Colonic mucosa (tissue), 4 donors: Measurements from ENCODE around the gene TCTN3. TPM values are rescaled to one million over a fixed set of nuclear protein-coding genes. Genes with fewer than 3 reads are reported as not detected.
A peak's percentile ranks its signal among the peaks of the same experiment; 100 is the strongest.

Source experiments
- DNase-seq: peaks from one replicate; pipeline ENCODE4 v3.0.0-alpha.2; 2020
- H3K27ac ChIP-seq: fragments of 200-600 bp; one replicate; pipeline ENCODE4 v1.8.0; 2021
- H3K27me3 ChIP-seq: fragments of 200-600 bp; one replicate; pipeline ENCODE4 v1.8.0; 2021
- H3K36me3 ChIP-seq: fragments of 200-600 bp; one replicate; pipeline ENCODE4 v1.8.0; 2021
- H3K4me1 ChIP-seq: fragments of 200-600 bp; one replicate; pipeline ENCODE4 v1.8.0; 2021; ENCODE audit warnings: mild to moderate bottlenecking
- H3K4me3 ChIP-seq: fragments of 200-600 bp; one replicate; pipeline ENCODE4 v1.8.0; 2021
- H3K9ac ChIP-seq, 2 donors: one replicate each; pipeline ENCODE4 v1.7.0; 2013; ENCODE audit warnings: control low read depth in 2 of 2, low read depth in 2 of 2, low read length in 2 of 2
- H3K9me3 ChIP-seq: fragments of 200-600 bp; one replicate; pipeline ENCODE4 v1.8.0; 2021
- intact Hi-C: fragments of 100-400 bp; cut with DNase I; formaldehyde crosslinking; loops from one replicate; pipeline ENCODE4 v1.14.1; 2022
- total RNA-seq, 2 donors: library from RNA; stranded (reverse); fragmentation: NEBNext Ultra II Directional in 1 of 2; extraction: Animal tissue kit (Norgen Biotek cat#: 25700) in 1 of 2; gene quantifications; one replicate each; pipeline ENCODE4 v1.2.1, GENCODE V29; 2021
- TF ChIP-seq, protein P1 (sequence below): fragments of 200-600 bp; IDR thresholded peaks from one replicate; pipeline ENCODE4 v1.8.0; 2022; ENCODE audit warnings: antibody characterized with exemption, mild to moderate bottlenecking
- donor health status: healthy.
- donor health status: DM: no; HTN: no; CAD: no.
- donor health status: DM: no; HTN: no; CAD: no.

Gene TCTN3
- total RNA-seq, 2 donors from 2014 or later, result 32.0 to 40.7 TPM

DNA sequence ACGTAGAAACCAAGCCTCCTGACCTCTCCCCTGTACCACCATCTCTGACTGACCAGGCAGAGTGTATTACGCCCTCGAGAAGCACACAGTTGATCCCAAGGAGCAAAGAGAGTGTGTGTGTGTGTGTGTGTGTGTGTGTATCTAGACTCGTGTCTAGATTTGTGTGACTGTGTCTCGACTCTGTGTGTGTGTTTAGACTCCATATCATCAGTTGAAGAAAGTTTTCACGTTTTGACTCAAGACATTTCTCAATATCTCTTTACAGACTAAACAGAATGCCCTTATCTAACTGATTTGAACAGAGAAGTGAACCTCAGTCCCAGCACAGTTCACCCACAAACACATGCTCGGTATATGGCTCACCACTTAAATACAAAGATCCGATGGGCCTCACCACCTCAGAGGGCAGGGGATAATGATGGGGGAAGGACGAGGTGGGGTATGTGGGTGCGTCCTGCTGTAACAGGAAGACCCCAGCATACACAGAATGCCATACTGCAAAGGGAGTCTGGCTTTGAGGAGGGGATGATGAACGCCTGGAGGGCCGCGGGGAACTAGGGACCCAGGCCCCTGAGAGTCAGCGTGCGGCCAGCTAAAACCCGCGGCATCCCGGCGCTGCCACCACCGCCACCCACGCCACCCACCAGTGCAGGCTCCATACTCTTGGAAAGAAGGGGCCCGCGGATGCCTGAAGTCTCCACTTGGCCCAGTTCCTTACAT is 38.0 kb downstream of the TCTN3 start:
- Histone ChIP-seq H3K27me3 (no peaks in the 10 kb centered on the region), H3K27ac (peak overlapping the region; percentile 24), H3K9ac (peak overlapping the region; percentile 68 to 95), H3K4me1 (no peaks in the 10 kb centered on the region), H3K4me3 (peak overlapping the region; percentile 82), H3K9me3 (no peaks in the 10 kb centered on the region), H3K36me3 (peaks cover 11% of the 10 kb centered on the region)
- DNase-seq, result peak; percentile 34
- TF ChIP-seq, protein P1, sequence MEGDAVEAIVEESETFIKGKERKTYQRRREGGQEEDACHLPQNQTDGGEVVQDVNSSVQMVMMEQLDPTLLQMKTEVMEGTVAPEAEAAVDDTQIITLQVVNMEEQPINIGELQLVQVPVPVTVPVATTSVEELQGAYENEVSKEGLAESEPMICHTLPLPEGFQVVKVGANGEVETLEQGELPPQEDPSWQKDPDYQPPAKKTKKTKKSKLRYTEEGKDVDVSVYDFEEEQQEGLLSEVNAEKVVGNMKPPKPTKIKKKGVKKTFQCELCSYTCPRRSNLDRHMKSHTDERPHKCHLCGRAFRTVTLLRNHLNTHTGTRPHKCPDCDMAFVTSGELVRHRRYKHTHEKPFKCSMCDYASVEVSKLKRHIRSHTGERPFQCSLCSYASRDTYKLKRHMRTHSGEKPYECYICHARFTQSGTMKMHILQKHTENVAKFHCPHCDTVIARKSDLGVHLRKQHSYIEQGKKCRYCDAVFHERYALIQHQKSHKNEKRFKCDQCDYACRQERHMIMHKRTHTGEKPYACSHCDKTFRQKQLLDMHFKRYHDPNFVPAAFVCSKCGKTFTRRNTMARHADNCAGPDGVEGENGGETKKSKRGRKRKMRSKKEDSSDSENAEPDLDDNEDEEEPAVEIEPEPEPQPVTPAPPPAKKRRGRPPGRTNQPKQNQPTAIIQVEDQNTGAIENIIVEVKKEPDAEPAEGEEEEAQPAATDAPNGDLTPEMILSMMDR, result no peak
- intact Hi-C loops, result no loop called here

DNA sequence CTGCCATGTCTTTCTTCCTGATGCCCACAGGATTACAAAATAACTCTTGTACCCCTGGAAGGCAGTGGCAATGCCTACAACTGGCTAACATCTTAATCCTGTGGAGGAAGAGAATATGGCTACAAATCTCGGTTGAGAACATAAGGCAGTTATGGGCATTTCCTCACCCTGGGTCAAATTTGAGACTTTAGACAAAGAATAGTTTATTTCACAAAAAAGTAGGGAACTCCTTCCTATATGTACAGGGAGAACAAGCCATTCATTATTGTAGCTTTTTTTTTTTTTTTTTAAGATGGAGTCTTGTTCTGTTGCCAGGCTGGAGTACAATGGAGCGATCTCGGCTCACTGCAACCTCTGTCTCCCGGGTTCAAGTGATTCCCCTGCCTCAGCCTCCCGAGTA is 39.8 kb downstream of the TCTN3 start:
- Histone ChIP-seq H3K27ac (no peak overlapping the region), H3K36me3 (peaks cover 11% of the 10 kb centered on the region), H3K4me1 (no peaks in the 10 kb centered on the region), H3K9me3 (no peaks in the 10 kb centered on the region), H3K4me3 (no peak overlapping the region), H3K27me3 (no peaks in the 10 kb centered on the region), H3K9ac (no peak overlapping the region)
- no peak for DNase-seq
- intact Hi-C loops, result no loop called here
- TF ChIP-seq, protein P1, result no peak

DNA sequence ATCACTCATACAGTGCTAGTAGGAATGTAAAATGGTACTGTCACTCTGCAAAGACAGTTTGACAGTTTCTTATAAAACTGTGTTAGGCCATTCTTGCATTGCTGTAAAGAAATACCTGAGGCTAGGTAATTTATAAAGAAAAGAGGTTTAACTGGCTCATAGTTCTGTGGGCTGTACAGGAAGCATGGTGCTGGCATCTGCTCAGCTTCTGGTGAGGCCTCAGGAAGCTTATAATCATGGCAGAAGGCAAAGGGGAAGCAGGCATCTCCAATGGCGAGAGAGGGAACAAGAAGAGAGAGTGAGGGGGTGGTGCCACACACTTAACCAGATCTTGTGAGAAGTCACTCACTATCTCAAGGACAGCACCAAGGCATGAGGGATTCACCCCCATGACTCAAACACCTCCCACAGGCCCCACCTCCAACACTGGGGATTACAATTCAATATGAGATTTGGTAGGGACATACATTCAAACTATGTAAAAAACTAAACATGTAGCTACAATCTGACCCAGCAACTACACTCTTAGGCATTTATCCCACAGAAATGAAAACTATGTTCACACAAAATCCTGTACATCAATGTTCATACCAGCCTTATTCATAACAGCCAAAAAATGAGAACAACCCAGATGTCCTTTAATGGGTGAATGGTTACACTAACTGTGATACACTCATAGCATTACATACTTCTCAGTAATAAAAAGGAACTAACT is 42.2 kb downstream of the TCTN3 start:
- Histone ChIP-seq H3K9ac (no peak overlapping the region), H3K9me3 (no peaks in the 10 kb centered on the region), H3K27ac (no peak overlapping the region), H3K4me1 (no peaks in the 10 kb centered on the region), H3K27me3 (no peaks in the 10 kb centered on the region), H3K4me3 (no peak overlapping the region), H3K36me3 (peaks cover 11% of the 10 kb centered on the region)
- TF ChIP-seq, protein P1, result no peak
- DNase-seq, result no peak
- intact Hi-C loops, result no loop called here

DNA sequence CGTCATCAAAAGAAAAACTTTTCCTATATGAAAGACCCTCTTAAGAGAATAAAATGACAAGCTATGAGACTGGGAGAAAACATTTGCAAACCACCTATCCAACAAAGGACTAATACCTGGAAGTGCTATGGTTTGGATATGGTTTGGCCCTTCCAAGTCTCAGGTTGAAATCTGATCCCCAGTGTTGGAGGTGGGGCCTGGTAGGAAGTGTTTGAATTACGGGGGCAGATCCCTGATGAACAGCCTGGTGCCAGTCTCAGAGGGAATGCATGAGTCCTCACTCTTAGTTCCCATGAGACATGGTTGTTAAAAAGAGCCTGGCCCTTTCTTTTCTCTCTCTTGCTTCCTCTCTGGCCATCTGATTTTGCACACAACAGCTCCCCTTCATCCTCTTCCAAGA is 43.5 kb downstream of the TCTN3 start:
- no peak overlapping the region for H3K4me3 ChIP-seq
- TF ChIP-seq, protein P1, result no peak
- H3K9ac ChIP-seq, result no peak overlapping the region
- H3K27me3 ChIP-seq, result no peaks in the 10 kb centered on the region
- DNase-seq, result no peak
- no peak overlapping the region for H3K27ac ChIP-seq
- peaks cover 3% of the 10 kb centered on the region for H3K4me1 ChIP-seq
- H3K36me3 ChIP-seq, result peaks cover 11% of the 10 kb centered on the region
- no peaks in the 10 kb centered on the region for H3K9me3 ChIP-seq
- intact Hi-C loops, result no loop called here

DNA sequence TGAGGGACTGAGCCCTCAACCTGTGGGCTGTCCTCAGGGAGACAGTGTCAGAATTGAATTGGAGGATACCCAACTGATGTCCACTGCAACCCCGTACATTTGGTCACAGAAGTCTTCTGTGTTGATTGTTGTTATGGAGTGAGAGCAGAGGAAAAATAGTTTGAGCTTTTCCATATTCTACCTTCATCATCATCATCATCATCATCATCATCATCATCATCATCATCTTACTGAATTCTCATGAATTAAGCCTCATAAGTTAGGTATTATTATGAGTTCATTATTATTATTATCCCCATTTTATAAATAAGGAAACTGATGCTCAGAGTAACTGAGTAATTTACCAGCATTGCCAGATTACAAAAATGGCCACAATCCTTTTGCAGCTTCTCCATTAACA is 45.6 kb downstream of the TCTN3 start:
- H3K27me3 ChIP-seq, result no peaks in the 10 kb centered on the region
- H3K27ac ChIP-seq, result no peak overlapping the region
- H3K4me3 ChIP-seq, result no peak overlapping the region
- H3K9me3 ChIP-seq, result no peaks in the 10 kb centered on the region
- no peak overlapping the region for H3K9ac ChIP-seq
- peaks cover 3% of the 10 kb centered on the region for H3K4me1 ChIP-seq
- intact Hi-C loops, result no loop called here
- TF ChIP-seq, protein P1, result no peak
- DNase-seq, result no peak
- H3K36me3 ChIP-seq, result peaks cover 11% of the 10 kb centered on the region
